ENCODE results near the gene TBC1D5.
A peak's percentile ranks its signal among the peaks of the same experiment; 100 is the strongest.
"Not testable (repeated sequence)": the region's sequence is repeated elsewhere in the genome, so short reads cannot be mapped to it uniquely, and the experiment has no call there.

Gene TBC1D5

DNA sequence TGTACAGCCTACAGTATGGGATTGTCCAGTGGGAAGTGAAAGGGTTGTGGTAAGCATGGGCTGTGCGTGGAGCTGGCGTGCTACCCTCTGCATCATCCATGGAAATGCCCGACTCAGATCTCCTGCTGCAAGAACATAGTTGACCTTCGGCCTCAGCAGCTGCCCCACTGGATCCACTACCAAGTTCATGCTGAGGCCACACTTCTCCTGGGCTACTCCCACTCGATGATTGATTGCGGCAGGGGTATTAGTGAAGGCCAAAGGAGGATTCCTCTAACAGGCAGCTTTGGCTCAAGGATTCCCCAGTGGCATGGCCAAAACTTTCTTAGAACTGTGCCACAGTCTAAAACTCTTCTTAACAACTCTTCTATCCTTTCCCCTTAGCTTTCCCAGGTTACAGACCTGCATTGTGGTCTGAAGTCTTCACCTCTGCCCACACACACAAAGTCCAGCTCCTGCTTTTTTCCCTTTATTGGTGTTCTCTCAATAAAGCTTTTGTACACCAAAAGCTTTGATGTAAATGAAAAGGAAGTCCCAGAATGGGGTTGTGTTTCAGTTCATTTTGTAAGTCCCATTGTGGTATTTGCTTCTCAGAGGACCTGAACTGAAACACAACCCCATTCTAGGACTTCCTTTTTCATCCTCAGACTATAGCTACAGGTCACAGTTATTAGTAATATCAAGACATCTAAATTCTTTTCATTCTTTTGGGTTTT is 4.9 kb upstream of the TBC1D5 start:
- DNase-seq, result no peak

DNA sequence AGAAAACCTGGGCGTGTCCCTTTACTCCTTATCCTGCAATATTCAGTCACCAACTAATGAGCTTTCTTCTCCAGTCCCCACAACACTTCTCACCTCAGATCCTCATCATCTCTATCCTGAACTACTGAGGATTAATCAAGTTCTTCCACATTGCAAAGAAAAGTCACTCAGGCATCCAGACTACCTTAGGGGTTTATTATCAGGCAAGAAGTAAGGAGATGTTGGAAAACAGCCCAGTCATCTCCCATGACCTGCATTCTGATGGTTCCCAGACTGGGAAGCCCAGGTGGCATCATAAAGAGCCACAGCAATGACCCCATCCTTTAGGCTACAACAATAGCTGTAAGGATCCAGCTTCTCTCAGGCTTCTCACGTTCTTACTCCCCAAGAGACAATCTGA is 3.5 kb upstream of the TBC1D5 start:
- no peak for DNase-seq

DNA sequence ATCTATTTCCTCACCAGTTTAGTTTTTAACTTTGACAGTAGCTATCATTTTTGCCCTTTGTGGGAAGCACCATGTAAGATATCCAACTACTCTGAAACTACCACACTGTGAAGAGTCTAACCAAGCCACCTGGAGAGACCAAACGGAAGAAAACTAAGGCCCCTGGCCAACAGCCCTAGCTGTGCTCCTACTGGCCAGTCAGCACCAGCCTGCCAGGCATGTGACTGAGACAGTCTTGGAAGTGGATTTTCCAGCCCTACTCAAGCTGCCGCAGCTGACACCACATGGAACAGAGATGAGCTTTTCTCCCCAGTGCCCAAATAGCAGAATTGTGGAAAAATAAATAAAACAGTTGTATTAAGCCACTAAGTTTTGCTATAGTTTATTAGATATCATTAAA is 2.9 kb upstream of the TBC1D5 start:
- no peak for DNase-seq

DNA sequence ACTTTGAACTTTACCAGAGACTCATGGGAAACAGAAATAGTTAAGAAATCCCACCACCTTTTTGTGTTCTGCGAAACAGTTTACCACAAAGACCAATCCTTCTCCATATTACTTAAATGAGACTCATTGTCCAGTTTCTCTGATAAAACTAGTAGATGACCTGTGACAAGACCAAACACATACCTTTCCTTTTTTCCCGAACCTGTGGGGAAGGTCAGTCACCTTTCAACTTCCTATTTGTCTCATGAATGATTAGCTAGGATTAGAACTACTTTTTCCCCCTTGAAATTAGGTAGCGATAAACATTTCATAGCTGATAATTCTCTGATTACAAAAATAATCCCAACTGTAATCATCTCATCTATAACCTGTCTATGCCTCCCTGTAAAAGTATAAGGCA is 2.3 kb upstream of the TBC1D5 start:
- DNase-seq, result no peak

DNA sequence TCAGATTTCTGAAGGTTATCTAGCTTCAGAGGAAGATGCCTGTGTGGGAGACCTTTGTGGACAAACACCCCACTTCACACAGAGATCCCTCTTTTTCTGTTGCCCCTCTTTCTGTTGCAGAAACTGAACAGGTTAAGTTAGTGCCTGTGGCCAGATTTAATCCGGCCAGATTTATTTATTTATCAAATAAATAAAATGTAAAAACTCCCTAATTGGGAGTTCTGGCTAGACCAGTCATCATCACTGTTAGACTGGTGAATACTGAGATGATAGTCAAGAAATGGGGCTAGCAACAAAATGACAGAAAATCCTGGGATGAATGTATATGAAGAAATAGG is 1.2 kb upstream of the TBC1D5 start:
- no peak for DNase-seq

DNA sequence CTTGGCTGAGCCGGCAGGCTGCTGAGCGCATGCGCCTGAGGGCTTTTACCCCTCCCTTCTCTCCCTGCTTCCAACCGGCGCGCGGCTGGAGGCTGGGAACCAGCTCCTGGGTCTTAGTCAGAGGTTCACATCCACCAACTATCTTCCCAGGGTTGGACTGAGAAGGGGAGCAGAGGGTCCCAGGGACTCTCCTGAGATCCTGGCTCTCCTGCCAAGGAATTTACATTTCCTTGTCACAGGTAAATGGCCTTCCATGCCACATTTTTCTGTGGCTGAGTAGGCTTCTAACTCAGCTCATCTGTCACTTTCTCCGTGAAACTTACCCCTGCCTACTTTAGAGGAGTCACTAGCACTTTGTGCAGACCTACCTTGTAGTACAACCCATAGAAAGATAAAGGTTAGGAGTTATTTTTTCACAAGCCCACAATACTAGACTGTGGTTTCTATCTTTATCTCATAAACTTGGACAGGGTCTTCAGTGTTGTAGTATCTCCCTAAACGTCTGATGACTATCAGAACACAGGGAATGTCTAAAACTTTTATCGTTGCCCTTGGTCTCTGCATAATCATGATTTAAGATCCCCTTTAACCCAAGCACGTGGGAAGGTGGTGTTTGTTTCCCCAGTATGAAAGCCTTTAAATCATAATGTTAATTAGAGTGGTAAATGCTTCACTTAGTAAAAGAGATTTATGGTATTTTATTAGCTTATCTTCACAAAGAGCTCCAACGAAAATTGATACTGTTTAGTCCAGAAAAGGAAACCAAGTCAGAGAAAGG is 638 bp upstream of the TBC1D5 start:
- no peak for DNase-seq

DNA sequence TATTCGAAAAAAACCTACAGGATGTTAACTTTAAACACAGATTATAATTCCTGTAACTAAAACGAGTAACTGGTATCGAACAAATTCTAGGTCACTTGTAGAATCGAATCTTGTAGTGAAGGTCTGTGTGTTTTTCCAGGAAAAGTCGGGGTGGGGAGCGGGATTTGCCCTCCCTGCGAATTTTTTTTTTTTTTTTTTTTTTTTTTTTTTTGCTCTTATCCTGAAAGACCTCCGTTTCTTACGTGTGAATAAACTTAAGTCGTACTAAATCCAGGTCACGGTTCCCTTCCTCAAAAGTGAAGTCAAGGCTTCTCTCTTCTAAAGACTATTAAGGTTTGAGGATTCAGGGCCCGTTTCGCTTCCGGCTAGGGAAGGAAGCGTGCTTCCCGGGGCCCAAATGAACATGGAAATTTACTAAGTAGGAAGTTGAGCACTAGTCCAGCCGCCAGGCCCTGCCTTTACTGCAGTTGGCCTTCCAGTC is 770 bp downstream of the TBC1D5 start:
- DNase-seq, result no peak

DNA sequence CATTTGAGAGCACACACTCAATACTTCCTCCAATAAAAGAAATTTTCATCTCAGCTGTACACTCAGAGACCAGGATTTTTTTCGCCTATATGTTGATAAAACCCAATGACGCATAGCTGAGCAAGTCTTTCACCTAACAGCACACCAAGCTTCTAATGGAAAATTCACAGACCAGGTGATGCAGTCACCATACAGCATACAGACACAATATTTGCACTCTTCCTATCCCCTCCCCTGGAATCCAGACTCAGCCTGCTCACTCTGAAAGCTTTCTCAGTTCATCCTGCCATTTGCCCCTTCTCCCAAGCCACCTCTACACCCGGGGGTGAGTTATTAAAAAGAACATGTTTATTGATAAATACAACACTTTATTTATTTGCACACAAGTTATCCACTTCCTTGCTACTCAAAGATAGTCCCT is 1.7 kb downstream of the TBC1D5 start:
- peak; percentile 39 for DNase-seq

DNA sequence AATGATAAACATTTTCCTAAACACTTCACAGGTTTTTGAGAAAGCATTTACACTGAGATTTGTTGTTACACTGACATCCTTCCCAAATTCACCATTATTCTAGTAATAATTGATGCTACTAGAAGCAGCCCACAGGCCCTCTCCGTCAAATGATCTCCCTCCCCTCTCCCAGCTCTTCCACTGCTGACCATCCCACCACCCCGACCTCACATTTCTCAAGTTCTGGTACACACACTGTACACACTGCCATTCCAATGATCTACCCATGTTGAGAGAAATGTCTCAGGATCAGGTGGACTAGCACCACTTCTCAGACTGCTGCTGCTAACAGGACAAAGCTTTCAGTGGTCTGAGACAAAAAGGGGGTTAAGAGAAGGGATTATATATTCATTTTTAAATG is 3.5 kb downstream of the TBC1D5 start:
- DNase-seq, result no peak

DNA sequence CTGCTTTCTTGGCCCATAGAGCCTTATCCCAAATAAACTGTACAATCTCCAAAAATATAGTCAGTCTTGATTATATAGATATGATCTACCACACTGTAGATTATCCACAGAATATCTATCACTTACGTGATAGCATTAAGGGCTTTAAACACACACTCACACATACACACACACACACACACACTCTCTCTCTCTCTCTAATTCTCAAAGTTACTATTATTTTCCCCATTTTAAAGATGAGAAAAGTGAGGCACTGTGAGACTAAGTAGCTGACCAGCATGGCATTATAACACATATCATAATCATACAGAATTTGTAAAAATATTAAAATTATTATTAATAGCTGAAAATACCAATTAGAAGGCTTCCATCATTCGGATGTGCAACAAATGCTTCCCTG is 4.2 kb downstream of the TBC1D5 start:
- no peak for DNase-seq

DNA sequence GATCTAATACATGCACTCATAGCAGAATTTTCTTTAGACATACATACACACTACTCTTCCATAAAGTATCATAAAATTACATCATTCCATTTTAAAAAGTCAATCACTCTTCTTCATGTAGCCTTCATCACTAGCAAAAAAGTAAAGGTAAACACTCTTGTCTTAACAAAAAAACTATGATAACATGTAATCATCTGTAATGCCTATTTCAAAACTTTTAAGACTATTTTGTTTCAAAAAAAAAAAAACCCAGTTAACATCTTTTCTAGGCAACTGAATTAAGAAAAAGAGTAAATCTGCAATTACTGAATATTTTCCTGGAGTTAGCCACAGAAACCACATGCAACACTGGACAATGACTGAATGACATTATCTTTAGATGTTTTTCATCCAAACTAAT is 4.8 kb downstream of the TBC1D5 start:
- DNase-seq, result no peak

DNA sequence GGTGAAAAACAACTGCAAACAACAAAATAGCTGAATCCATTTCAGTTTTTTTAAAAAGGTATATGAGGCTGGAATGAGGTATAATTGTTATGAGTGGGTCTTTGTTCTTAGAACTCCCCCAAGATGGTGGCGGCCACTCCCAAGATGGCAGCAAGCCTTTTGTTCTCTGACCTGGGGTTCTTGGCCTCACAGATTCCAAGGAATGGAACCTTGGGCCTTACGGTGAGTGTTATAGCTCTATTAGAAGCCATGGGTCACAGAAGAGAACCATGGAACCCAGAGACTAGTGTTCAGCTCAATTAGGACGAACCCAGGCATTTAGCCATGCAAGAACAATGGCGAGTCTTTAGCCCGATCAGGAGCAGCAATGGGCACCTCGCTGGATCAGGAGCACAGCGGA is 7.1 kb downstream of the TBC1D5 start:
- DNase-seq, result not testable (repeated sequence)

DNA sequence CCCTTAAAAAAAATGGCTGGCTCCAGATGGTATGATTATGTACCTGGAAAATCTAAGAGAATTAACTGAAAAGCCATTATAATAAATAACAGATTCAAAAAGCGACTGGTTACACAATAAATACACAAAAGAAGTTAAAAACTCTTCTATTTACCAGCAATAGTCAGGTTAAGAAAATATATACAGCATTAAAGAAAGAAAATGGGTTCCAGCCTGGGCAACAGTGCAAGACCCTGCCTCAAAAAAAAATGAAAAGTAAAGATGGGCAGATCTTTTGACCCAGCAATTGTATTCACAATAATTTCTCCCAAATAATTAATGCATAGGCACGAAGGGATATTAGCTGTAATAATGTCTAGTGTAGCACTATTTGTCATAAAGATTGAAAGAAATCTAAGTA is 8.7 kb downstream of the TBC1D5 start:
- no peak for DNase-seq

DNA sequence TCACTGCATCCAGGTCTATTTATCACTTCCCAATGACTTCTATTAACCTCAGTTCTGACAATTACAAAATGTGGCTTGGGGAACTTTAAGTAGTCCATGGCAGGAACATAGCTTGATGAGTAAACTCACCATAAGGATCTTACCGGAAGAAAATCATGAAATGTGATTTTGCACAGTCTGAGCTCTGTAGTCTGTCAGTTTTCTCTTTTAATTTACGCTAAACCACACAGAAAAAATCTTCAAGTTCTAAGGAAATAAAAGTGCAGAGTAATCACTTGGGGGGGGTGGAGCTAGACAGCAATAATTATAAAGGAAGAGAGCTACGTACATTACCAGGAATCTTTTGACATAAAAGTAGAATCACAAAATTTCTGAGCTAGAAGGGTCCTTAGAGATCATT is 9.2 kb downstream of the TBC1D5 start:
- DNase-seq, result no peak

DNA sequence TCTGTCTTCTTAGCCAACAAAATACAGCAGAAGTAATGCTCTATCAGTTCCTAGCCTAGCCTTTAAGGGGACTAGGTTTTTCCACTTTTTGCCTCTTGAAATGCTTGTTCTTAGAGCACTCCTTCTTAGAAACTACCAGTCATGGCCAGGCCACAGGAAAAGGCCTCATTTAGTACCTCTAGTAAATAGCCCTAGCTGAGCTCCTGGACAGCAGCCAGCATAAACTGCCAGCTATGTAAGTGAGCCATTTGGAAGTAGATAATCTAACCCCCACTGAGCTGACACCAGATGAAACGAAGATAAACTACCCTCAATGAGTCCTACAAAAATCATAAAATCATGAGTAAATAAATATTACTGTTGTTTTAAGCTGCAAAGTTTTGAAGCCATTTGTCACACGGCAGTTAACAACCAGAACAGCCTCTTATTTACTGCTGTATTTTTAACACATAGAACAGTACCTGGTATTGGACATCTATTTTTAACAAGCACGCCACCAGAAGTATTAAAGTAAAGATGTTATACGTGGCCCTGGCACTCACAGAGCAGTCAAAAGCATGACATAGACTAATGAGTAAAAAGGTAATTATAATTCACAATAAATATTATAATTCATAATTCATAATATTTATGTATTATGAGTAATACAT is 12.0 kb downstream of the TBC1D5 start:
- peak; percentile 78 for DNase-seq

DNA sequence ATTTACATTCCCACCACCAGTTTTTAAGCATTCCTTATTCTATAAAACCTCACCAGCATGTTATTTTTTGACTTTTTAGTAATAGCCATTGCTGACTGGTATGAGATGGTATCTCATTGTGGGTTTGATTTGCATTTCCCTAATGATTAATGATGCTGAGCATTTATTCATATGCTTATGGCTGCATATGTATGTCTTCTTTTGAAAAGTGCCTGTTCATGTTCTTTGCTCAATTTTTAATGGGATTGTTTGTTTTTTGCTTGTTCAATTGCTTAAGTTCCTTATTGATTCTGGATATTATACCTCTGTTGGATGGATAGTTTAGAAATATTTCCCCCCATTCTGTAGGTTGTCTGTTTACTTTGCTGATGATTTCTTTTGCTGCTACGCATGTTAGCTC is 16.1 kb downstream of the TBC1D5 start:
- DNase-seq, result no peak

DNA sequence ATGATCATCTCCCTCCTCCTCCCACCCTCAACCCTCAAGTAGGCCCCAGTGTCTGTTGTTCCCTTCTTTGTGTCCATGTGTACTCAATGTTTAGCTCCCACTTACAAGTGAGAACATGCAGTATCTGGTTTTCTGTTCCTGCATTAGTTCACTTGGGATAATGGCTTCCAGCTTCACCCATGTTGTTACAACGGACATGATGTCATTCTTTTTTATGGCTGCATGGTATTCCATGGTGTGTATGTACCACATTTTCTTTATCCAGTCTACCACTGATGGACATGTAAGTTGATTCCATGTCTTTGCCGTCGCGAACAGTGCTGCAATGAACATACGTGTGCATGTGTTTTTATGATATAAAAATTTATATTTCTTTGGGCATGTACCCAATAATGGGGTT is 16.6 kb downstream of the TBC1D5 start:
- not testable (repeated sequence) for DNase-seq

DNA sequence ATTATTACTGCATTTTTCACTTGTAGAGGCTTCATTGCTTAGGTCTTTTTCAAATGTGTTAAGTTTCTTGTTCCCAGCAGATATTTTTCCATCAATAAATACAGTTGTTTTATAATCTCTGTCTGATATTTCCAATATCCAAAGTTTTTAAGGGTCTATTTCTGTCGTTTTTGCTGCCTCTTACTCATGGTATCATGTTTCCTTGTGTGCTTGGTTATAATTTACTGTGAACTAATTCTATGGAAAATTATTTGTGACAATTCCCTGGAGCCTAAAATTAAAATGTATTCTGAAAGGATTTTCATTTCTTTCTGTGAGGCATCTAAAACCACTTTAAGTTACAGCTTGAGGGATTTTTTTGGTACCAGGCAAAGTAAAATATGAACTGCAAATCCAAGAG is 17.5 kb downstream of the TBC1D5 start:
- no peak for DNase-seq

DNA sequence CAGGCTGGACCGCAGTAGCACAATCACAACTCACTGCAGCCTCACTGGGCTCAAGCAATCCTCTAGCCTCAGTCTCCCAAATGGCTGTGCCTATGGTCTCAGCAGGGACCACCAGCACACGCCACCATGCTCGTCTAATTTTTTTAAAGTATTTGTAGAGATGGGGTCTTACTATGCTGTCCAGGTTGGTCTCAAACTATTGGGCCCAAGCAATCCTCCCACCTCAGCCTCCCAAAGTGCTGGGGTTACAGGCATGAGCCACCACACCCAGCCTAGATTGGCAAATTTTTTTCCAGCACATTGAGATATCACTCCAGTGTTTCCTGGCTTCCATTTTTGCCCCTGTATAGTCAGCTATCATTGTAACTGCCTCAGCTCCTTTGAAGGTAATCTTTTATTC is 18.3 kb downstream of the TBC1D5 start:
- no peak for DNase-seq

DNA sequence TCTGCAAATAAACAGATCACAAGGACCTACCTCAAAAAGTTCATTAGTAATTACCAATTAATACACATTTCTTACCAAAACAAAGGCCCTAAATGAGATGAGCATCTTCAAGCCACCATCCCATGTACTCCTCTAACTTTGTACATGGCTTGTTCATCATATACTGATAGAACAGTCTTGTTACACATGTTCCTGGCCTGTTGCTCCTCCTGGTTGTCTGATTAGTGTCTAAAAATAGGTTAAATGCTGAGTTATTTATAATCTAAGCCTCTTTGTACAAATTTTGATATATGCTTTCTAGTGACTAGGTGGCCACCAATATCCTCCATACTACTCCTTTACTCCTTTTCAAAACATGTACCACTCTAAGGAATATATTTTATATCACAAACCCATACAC is 25.0 kb downstream of the TBC1D5 start:
- no peak for DNase-seq

DNA sequence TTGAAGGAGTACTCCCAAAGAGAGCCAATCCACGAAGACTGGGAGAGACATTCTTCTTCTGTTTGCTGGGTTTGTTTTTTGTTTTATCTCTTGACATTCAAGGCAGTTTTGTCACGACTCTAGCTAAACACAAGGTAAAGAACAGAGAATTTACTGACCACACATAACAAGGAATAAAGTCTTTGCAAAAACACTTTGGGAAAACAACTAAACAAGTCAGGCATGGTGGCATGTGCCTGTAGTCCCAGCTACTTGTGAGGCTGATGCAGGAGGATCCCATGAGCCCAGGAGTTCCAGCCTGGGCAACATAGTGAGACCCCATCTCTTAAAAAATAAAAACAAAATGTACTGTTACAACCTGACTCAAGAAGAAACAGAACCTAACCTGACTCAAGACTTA is 28.0 kb downstream of the TBC1D5 start:
- DNase-seq, result no peak

DNA sequence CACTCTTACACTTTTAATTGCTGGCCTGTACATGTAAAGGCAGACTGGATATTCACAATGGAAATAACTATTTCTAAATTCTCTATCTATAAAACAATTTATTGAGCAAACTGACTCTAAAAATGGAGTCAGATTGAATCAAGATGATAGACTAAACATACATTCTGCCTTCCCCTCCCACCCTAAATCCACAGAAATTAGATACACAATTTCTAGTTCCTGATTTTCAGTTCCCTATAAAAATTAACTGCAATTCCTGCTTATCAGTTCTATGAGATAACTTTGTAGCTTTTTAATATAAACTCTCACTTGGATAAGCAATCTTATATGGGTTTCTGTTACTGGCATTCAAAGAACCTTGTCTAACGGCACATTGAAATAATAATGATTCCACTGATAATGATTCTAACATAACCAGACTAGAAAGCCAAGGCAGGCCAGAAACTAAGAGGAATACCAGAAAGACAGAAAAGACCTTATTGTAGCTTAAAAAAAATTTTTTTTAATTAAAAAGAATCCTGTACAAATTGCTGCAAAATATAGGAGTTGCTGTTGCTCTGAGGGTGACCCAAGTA is 33.1 kb downstream of the TBC1D5 start:
- DNase-seq, result no peak

DNA sequence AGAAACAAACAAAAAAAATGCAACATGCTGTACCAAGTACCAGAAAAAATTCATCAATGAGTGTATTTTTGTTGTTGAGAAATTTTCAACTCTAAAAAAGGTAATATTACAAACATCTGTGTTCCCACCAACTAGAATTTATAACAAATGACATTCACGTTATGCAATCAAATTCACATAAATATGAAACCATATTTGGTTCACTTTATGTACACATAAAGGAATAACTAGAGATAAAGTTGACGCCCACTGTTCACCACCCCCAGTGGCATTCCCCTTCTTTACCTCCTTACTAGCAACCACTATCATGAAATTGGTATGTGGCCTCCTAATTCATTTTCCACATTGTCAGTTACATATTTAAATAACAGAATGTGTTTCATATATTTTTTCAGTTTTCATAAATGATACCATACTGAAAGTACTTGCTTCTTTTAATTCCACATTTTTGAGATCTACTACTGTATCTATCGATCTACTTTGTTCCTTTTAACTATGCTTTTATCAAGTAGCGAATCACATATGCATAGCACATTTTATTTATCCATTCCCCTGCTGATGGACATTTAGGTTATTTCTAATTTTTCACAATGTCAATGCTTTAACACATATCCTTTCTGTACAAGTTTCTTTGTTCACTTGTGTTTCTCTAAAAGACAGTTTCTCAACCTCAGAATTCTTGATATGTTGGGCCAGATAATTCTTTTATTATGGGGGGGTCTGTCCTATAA is 34.5 kb downstream of the TBC1D5 start:
- DNase-seq, result peak; percentile 31

Measured in NCI-H226 (cell line).